22Rv1 (cell line): Measurements from ENCODE around the gene HAT1.

Source experiments
- CTCF ChIP-seq: fragments of 450-650 bp; IDR thresholded peaks from 2 replicates; pipeline ENCODE4 v1.5.1; 2017; ENCODE audit warnings: mild to moderate bottlenecking
- ZFX ChIP-seq: fragments of 450-650 bp; IDR thresholded peaks from 2 replicates; pipeline ENCODE4 v1.6.1; 2017; ENCODE audit warnings: antibody characterized with exemption, borderline replicate concordance

GRCh38 chr2:171979103-171979502, 56.8 kb downstream of the HAT1 start:
- TF ChIP-seq CTCF (no peak), ZFX (no peak)
